Loucy (cell line): ENCODE measurements around the gene KRT74.

Experiments used
- H2AFZ ChIP-seq: fragments of 200-600 bp; sonication (generic); 2 replicates; pipeline ENCODE4 v1.6.0; 2016; ENCODE audit warnings: antibody characterized with exemption, mild to moderate bottlenecking, low read length, moderate library complexity
- H3F3A ChIP-seq: fragments of 200-600 bp; 2 replicates; pipeline ENCODE4 v1.6.0; 2016; ENCODE audit warnings: antibody characterized with exemption, low read depth, mild to moderate bottlenecking
- H3K27me3 ChIP-seq: fragments of 200-600 bp; sonication (generic); 2 replicates; pipeline ENCODE4 v1.6.1; 2014; ENCODE audit warnings: low read length, mild to moderate bottlenecking; ENCODE audit not compliant: insufficient read depth, poor library complexity, severe bottlenecking
- H3K36me3 ChIP-seq: fragments of 200-600 bp; sonication (generic); 2 replicates; pipeline ENCODE4 v1.6.1; 2016; ENCODE audit warnings: low read length; ENCODE audit not compliant: insufficient read depth
- H3K4me1 ChIP-seq: fragments of 200-600 bp; sonication (generic); 2 replicates; pipeline ENCODE4 v1.5.1; 2014; ENCODE audit warnings: low read length, mild to moderate bottlenecking; ENCODE audit not compliant: insufficient read depth, poor library complexity, severe bottlenecking
- H3K4me2 ChIP-seq: fragments of 200-600 bp; sonication (generic); 2 replicates; pipeline ENCODE4 v1.6.0; 2014; ENCODE audit warnings: antibody characterized with exemption, low read length, low read depth, mild to moderate bottlenecking; ENCODE audit not compliant: poor library complexity, severe bottlenecking
- H3K4me3 ChIP-seq: fragments of 200-600 bp; sonication (generic); 2 replicates; pipeline ENCODE4 v1.5.1; 2014; ENCODE audit warnings: low read length, mild to moderate bottlenecking, mixed read lengths; ENCODE audit not compliant: poor library complexity, severe bottlenecking
- H3K79me2 ChIP-seq: fragments of 200-600 bp; sonication (generic); 2 replicates; pipeline ENCODE4 v1.6.1; 2014; ENCODE audit warnings: low read length; ENCODE audit not compliant: insufficient read depth
- H3K9ac ChIP-seq: fragments of 200-600 bp; sonication (generic); 2 replicates; pipeline ENCODE4 v1.6.0; 2014; ENCODE audit warnings: mild to moderate bottlenecking, low read depth, low read length, moderate library complexity; ENCODE audit not compliant: poor library complexity, severe bottlenecking
- H3K9me2 ChIP-seq: fragments of 200-600 bp; sonication (generic); replicated peaks from 2 replicates; pipeline ENCODE4 v1.6.1; 2016; ENCODE audit warnings: low read depth, low read length, mixed read lengths
- H3K9me3 ChIP-seq: fragments of 200-600 bp; sonication (generic); 2 replicates; pipeline ENCODE4 v1.6.1; 2014; ENCODE audit warnings: mild to moderate bottlenecking, antibody characterized with exemption, low read length, low read depth; ENCODE audit not compliant: insufficient read depth
- H4K20me1 ChIP-seq: fragments of 200-600 bp; sonication (generic); 2 replicates; pipeline ENCODE4 v1.6.0; 2014; ENCODE audit warnings: antibody characterized with exemption, low read length, mild to moderate bottlenecking; ENCODE audit not compliant: insufficient read depth, poor library complexity, severe bottlenecking
- CTCF ChIP-seq: fragments of 200-600 bp; sonication (generic); conservative IDR thresholded peaks from 2 replicates; pipeline ENCODE4 v1.5.1; 2014; ENCODE audit warnings: mild to moderate bottlenecking, antibody characterized with exemption, low read length
- EZH2phosphoT487 ChIP-seq: fragments of 200-600 bp; IDR thresholded peaks from 2 replicates; pipeline ENCODE4 v1.6.1; 2018; ENCODE audit warnings: antibody characterized with exemption, mild to moderate bottlenecking, moderate library complexity, borderline replicate concordance

KRT74 gene

GRCh38 chr12:52573306-52573705 lies 337 bp downstream of the KRT74 start:
- H3K4me3 ChIP-seq = no peak overlapping the region
- TF ChIP-seq EZH2phosphoT487 = no peak
- TF ChIP-seq CTCF = no peak
- no peaks in the 10 kb centered on the region for H3K9me2 ChIP-seq
- no peaks in the 10 kb centered on the region for H3K9me3 ChIP-seq
- no peaks in the 10 kb centered on the region for H3F3A ChIP-seq
- no peak overlapping the region for H3K4me2 ChIP-seq
- no peaks in the 10 kb centered on the region for H3K79me2 ChIP-seq
- no peaks in the 10 kb centered on the region for H3K27me3 ChIP-seq
- no peak overlapping the region for H3K9ac ChIP-seq
- no peaks in the 10 kb centered on the region for H3K36me3 ChIP-seq
- H2AFZ ChIP-seq = 0 out of 2 replicates have a peak overlapping the region, but pooled peaks have one; percentile 34
- peaks cover 9% of the 10 kb centered on the region for H3K4me1 ChIP-seq
- H4K20me1 ChIP-seq = no peaks in the 10 kb centered on the region

- Histone ChIP-seq H3K4me3 (no peak overlapping the region), H3K4me1 (peaks cover 9% of the 10 kb centered on the region), H3K9me2 (no peaks in the 10 kb centered on the region), H3K9me3 (no peaks in the 10 kb centered on the region), H2AFZ (no peak overlapping the region), H3K36me3 (no peaks in the 10 kb centered on the region), H4K20me1 (no peaks in the 10 kb centered on the region), H3F3A (no peaks in the 10 kb centered on the region), H3K9ac (no peak overlapping the region), H3K4me2 (no peak overlapping the region), H3K27me3 (no peaks in the 10 kb centered on the region), H3K79me2 (no peaks in the 10 kb centered on the region)
- no peak for TF ChIP-seq CTCF
- no peak for TF ChIP-seq EZH2phosphoT487
Observed at GRCh38 chr12:52570511-52570910, 3.1 kb downstream of the KRT74 start.

GRCh38 chr12:52568111-52568510 lies 5.5 kb downstream of the KRT74 start:
- Histone ChIP-seq H2AFZ (no peak overlapping the region), H3K4me1 (no peaks in the 10 kb centered on the region), H3K9me2 (no peaks in the 10 kb centered on the region), H3K9me3 (no peaks in the 10 kb centered on the region), H3K27me3 (no peaks in the 10 kb centered on the region), H3K4me2 (no peak overlapping the region), H3K9ac (no peak overlapping the region), H4K20me1 (no peaks in the 10 kb centered on the region), H3F3A (no peaks in the 10 kb centered on the region), H3K36me3 (no peaks in the 10 kb centered on the region), H3K79me2 (no peaks in the 10 kb centered on the region), H3K4me3 (no peak overlapping the region)
- no peak for TF ChIP-seq CTCF
- no peak for TF ChIP-seq EZH2phosphoT487
